HepG2 (cell line): ENCODE results near the gene ADCY10. TPM values are rescaled to one million over a fixed set of nuclear protein-coding genes. Genes with fewer than 3 reads are reported as not detected.
A peak's percentile ranks its signal among the peaks of the same experiment; 100 is the strongest.

Experiments
- ATAC-seq: fragments of 200-7000 bp; cut with Tn5 transposase; 3 replicates; pipeline ENCODE4 v1.9.1; 2020; ENCODE audit warnings: mild to moderate bottlenecking, moderate library complexity
- BruUV-seq: library from RNA; stranded (reverse); fragments of 400-500 nt; replicated peaks from 2 replicates; lab custom pipeline; 2021; lab: Mats Ljungman, UMichigan
- CTCF ChIA-PET: fragments of 300-600 bp; formaldehyde crosslinking; extraction: SDS; loops from one replicate; lab custom pipeline; 2021; ENCODE audit warnings: low total read pairs, inconsistent platforms, low intra/inter-chr PET ratio; lab: Yijun Ruan, JAX
- POLR2A ChIA-PET: fragments of 350-600 bp; sonication (Branson Sonifier 250); formaldehyde crosslinking; loops from one replicate; lab custom pipeline; 2020; ENCODE audit warnings: antibody characterized with exemption, inconsistent platforms; lab: Yijun Ruan, JAX
- DNase-seq: peaks from one replicate; pipeline ENCODE4 v3.0.0-alpha.2; 2015; ENCODE audit warnings: low spot score
- FAIRE-seq: peaks from 3 replicates; lab custom pipeline; 2011; peaks lifted over from hg19 to GRCh38; lab: Jason Lieb, UNC
- H2AFZ ChIP-seq: one replicate; pipeline ENCODE4 v1.6.1; 2011; ENCODE audit warnings: low read length, inconsistent platforms
- H3K27ac ChIP-seq: fragments of 300-600 bp; 3 replicates; pipeline ENCODE4 v1.8.0; 2011; ENCODE audit warnings: mixed run types, mild to moderate bottlenecking, mixed read lengths, low read length, inconsistent platforms; ENCODE audit not compliant: insufficient read depth; ENCODE audit errors: extremely low read length
- H3K27me3 ChIP-seq, 2 experiments: fragments of 200-600 bp in 1 of 2; 2 replicates in 1 of 2; 3 replicates in 1 of 2; pipeline versions ENCODE4 v1.6.0 to v1.8.0; 2011; ENCODE audit warnings: low read length in 2 of 2, mild to moderate bottlenecking in 2 of 2, moderate library complexity in 2 of 2, inconsistent platforms in 1 of 2; ENCODE audit not compliant: insufficient read depth in 2 of 2, control insufficient read depth in 1 of 2
- H3K36me3 ChIP-seq, 2 experiments: fragments of 200-600 bp in 1 of 2; replicated peaks in 1 of 2; 2 replicates in 1 of 2; 3 replicates in 1 of 2; pipeline versions ENCODE4 v1.5.1 to v1.8.0; 2011; ENCODE audit warnings: low read length in 2 of 2, inconsistent platforms in 1 of 2; ENCODE audit not compliant: insufficient read depth in 2 of 2, control insufficient read depth in 1 of 2
- H3K4me1 ChIP-seq: 2 replicates; pipeline ENCODE4 v1.5.1; 2012; ENCODE audit warnings: low read length, inconsistent platforms; ENCODE audit not compliant: insufficient read depth
- H3K4me2 ChIP-seq: 2 replicates; pipeline ENCODE4 v1.6.0; 2011; ENCODE audit warnings: low read depth, low read length, inconsistent platforms
- H3K4me3 ChIP-seq, 3 experiments: fragments of 200-600 bp in 1 of 3; sonication (generic), shearing (Covaris generic) in 1 of 3; replicated peaks in 1 of 3; 2 replicates each; pipeline ENCODE4 v1.5.1; 2011 to 2016; ENCODE audit warnings: low read length in 3 of 3, inconsistent platforms in 2 of 3, low read depth in 2 of 3, mild to moderate bottlenecking in 2 of 3, control low read depth in 1 of 3, mixed read lengths in 1 of 3; ENCODE audit not compliant: insufficient read depth in 1 of 3
- H3K79me2 ChIP-seq: one replicate; pipeline ENCODE4 v1.6.1; 2011; ENCODE audit warnings: low read length, inconsistent platforms; ENCODE audit not compliant: insufficient read depth
- H3K9ac ChIP-seq: 2 replicates; pipeline ENCODE4 v1.6.0; 2011; ENCODE audit warnings: mild to moderate bottlenecking, low read depth, low read length, inconsistent platforms; ENCODE audit not compliant: insufficient read depth
- H3K9me3 ChIP-seq: 2 replicates; pipeline ENCODE4 v1.5.1; 2012; ENCODE audit warnings: mild to moderate bottlenecking, low read length
- H4K20me1 ChIP-seq: 2 replicates; pipeline ENCODE4 v1.6.0; 2011; ENCODE audit warnings: inconsistent platforms, mild to moderate bottlenecking, low read length, moderate library complexity; ENCODE audit not compliant: insufficient read depth
- CREM ChIP-seq, 2 experiments: sonication (generic) in 1 of 2; formaldehyde crosslinking in 1 of 2; IDR thresholded peaks; 2 replicates each; pipeline versions ENCODE4 v1.4.0 to v1.6.1; 2016 to 2020; ENCODE audit warnings: antibody characterized with exemption in 1 of 2, mild to moderate bottlenecking in 1 of 2, missing genetic modification reagents in 1 of 2
- DPF2 ChIP-seq: sonication (generic); formaldehyde crosslinking; IDR thresholded peaks from 2 replicates; pipeline ENCODE4 v1.4.0; 2020; ENCODE audit warnings: mild to moderate bottlenecking, low read depth, missing genetic modification reagents, borderline replicate concordance
- HDAC1 ChIP-seq: sonication (generic); formaldehyde crosslinking; IDR thresholded peaks from 2 replicates; pipeline ENCODE4 v1.5.1; 2020; ENCODE audit warnings: mild to moderate bottlenecking, missing genetic modification reagents
- HMG20B ChIP-seq: conservative IDR thresholded peaks from 2 replicates; pipeline ENCODE4 v1.6.1; 2016; ENCODE audit warnings: missing genetic modification reagents, missing compliant biosample characterization
- IRX3 ChIP-seq: sonication (generic); formaldehyde crosslinking; IDR thresholded peaks from 2 replicates; pipeline ENCODE4 v1.8.1; 2023; ENCODE audit warnings: mild to moderate bottlenecking, low read depth, missing genetic modification reagents, borderline replicate concordance
- MBNL3 ChIP-seq: fragments of 250-450 bp; sonication (Bioruptor Pico); conservative IDR thresholded peaks from 2 replicates; pipeline ENCODE4 v1.8.0; 2022; ENCODE audit warnings: mild to moderate bottlenecking, inconsistent platforms
- RBFOX2 ChIP-seq: fragments of 200-400 bp; formaldehyde crosslinking; IDR thresholded peaks from 2 replicates; pipeline ENCODE4 v1.6.1; 2017; ENCODE audit warnings: low read depth, mild to moderate bottlenecking, low read length
- RFXANK ChIP-seq: IDR thresholded peaks from 2 replicates; pipeline ENCODE4 v1.6.1; 2016
- SALL2 ChIP-seq: sonication (generic); formaldehyde crosslinking; IDR thresholded peaks from 2 replicates; pipeline ENCODE4 v1.8.1; 2023; ENCODE audit warnings: mild to moderate bottlenecking, missing genetic modification reagents, inconsistent platforms
- TAF15 ChIP-seq: fragments of 200-400 bp; formaldehyde crosslinking; IDR thresholded peaks from one replicate; pipeline ENCODE4 v1.6.1; 2018; ENCODE audit warnings: mild to moderate bottlenecking, low read depth, low read length; ENCODE audit not compliant: poor library complexity, severe bottlenecking
- ZNF260 ChIP-seq: sonication (generic); formaldehyde crosslinking; IDR thresholded peaks from 2 replicates; pipeline ENCODE4 v1.4.0; 2020; ENCODE audit warnings: missing genetic modification reagents, low read depth, mild to moderate bottlenecking, borderline replicate concordance
- ZNF317 ChIP-seq: sonication (generic); formaldehyde crosslinking; IDR thresholded peaks from 2 replicates; pipeline ENCODE4 v1.5.0; 2020; ENCODE audit warnings: mild to moderate bottlenecking, missing genetic modification reagents
- ZNF713 ChIP-seq: sonication (generic); formaldehyde crosslinking; IDR thresholded peaks from 2 replicates; pipeline ENCODE4 v1.4.0; 2020; ENCODE audit warnings: mild to moderate bottlenecking, missing genetic modification reagents
- WGBS: methylation state at CpG from one replicate; pipeline ENCODE4 v1.1.6; 2017; ENCODE audit warnings: low lambda C conversion rate; 5-methylcytosine and 5-hydroxymethylcytosine counted together
- in situ Hi-C: cut with HindIII; loops from 2 replicates; pipeline ENCODE4 v1.10.0; 2017; ENCODE audit warnings: low pct_unique_long_range_greater_than_20kb; ENCODE audit not compliant: extremely low pct_ligation_motif_present
- intact Hi-C: fragments of 100-400 bp; cut with micrococcal nuclease; formaldehyde crosslinking; loops from one replicate; pipeline ENCODE4 v1.10.0; 2022; ENCODE audit not compliant: unreplicated experiment
- polyA plus RNA-seq, 8 experiments: library from polyadenylated mRNA; depleted of rRNA in 3 of 8; stranded (reverse) in 7 of 8; unstranded in 1 of 8; fragments of >200 nt; fragmentation: Illumina TruSeq in 4 of 8; extraction: Trizol in 4 of 8; gene quantifications; 2 replicates each; pipeline versions ENCODE4 v1.2.1 to v1.2.3, GENCODE V29; 2011 to 2016; ENCODE audit warnings: low read depth in 4 of 8, missing spikeins in 1 of 8, mixed read lengths in 1 of 8; ENCODE audit not compliant: insufficient read depth in 1 of 8
- total RNA-seq, 5 experiments: library from RNA; depleted of rRNA; stranded (reverse); fragments of >200 nt; fragmentation: Illumina TruSeq; extraction: Trizol; gene quantifications; 2 replicates each; pipeline ENCODE4 v1.2.3, GENCODE V29; 2016; ENCODE audit warnings: low read depth in 1 of 5
- TF ChIP-seq, protein P1 (sequence below): sonication (generic); formaldehyde crosslinking; IDR thresholded peaks from 2 replicates; pipeline ENCODE4 v1.4.0; 2020; ENCODE audit warnings: missing genetic modification reagents, mild to moderate bottlenecking, borderline replicate concordance
- TF ChIP-seq, protein P2 (sequence below): sonication (generic); formaldehyde crosslinking; IDR thresholded peaks from 2 replicates; pipeline ENCODE4 v1.8.0; 2022; ENCODE audit warnings: mild to moderate bottlenecking, missing genetic modification reagents; ENCODE audit not compliant: insufficient replicate concordance

The ADCY10 gene
- total and polyA plus RNA-seq, 2 of the 13 experiments (the other 11 are each of a cell fraction or from before 2014, with no cell fraction given): 0.02 to 0.03 TPM

DNA sequence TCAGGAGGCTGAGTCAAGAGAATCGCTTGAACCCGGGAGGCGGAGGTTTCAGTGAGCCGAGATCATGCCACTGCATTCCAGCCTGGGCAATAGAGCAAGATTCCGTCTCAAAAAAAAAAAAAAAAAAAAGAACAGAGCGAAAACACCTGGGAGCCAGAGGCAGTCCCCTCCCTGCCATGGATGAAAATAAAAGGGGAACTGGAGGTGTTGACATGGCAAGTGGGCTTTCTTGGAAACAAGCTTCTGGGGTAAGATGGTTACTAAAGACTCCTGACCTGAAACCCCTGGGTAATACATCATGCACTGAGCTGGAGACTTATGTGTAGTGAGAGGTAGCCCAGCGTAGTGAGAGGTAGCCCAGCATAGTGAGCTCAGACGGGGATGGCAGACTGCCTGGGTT is 31.6 kb downstream of the ADCY10 start (continued):
- TF ChIP-seq MBNL3 (CRISPR knock-in tag) (no peak), RFXANK (CRISPR knock-in tag) (no peak), HDAC1 (no peak), ZNF713 (CRISPR knock-in tag) (no peak)
- TF ChIP-seq, protein P1, sequence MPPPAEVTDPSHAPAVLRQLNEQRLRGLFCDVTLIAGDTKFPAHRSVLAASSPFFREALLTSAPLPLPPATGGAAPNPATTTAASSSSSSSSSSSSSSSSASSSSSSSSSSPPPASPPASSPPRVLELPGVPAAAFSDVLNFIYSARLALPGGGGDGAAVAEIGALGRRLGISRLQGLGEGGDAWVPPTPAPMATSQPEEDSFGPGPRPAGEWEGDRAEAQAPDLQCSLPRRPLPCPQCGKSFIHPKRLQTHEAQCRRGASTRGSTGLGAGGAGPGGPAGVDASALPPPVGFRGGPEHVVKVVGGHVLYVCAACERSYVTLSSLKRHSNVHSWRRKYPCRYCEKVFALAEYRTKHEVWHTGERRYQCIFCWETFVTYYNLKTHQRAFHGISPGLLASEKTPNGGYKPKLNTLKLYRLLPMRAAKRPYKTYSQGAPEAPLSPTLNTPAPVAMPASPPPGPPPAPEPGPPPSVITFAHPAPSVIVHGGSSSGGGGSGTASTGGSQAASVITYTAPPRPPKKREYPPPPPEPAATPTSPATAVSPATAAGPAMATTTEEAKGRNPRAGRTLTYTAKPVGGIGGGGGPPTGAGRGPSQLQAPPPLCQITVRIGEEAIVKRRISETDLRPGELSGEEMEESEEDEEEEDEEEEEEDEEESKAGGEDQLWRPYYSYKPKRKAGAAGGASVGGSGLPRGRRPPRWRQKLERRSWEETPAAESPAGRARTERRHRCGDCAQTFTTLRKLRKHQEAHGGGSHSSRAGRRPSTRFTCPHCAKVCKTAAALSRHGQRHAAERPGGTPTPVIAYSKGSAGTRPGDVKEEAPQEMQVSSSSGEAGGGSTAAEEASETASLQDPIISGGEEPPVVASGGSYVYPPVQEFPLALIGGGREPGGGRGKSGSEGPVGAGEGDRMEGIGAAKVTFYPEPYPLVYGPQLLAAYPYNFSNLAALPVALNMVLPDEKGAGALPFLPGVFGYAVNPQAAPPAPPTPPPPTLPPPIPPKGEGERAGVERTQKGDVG (CRISPR knock-in tag): no peak
- TF ChIP-seq, protein P2, sequence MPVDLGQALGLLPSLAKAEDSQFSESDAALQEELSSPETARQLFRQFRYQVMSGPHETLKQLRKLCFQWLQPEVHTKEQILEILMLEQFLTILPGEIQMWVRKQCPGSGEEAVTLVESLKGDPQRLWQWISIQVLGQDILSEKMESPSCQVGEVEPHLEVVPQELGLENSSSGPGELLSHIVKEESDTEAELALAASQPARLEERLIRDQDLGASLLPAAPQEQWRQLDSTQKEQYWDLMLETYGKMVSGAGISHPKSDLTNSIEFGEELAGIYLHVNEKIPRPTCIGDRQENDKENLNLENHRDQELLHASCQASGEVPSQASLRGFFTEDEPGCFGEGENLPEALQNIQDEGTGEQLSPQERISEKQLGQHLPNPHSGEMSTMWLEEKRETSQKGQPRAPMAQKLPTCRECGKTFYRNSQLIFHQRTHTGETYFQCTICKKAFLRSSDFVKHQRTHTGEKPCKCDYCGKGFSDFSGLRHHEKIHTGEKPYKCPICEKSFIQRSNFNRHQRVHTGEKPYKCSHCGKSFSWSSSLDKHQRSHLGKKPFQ (CRISPR knock-in tag): no peak

DNA sequence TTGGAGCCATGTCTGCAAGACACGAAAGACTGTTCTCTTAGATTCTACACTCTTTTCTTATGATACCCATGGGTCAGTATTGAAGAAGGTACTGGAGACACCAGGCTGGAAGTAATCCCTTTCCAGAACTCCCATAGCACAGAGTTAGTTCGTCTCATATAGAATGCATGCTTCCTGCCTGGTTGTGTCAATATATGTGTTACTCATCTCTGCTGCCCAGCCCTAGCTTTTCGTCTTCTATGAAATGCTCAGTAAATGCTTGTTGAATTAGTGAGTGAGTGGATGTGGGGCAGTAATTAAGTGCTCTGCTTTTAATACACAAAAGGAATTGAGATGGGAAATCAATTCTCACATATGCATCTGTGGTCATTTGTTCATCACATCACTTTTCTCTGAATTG is 32.1 kb downstream of the ADCY10 start:
- no peak overlapping the region for H3K4me3 ChIP-seq
- no peaks in the 10 kb centered on the region for H4K20me1 ChIP-seq
- in situ Hi-C loops (no loop called here), intact Hi-C loops (no loop called here)
- BruUV-seq: no TSS peak
- POLR2A ChIA-PET: no interaction called here
- CTCF ChIA-PET: no interaction called here
- H3K9me3 ChIP-seq: no peaks in the 10 kb centered on the region
- no peaks in the 10 kb centered on the region for H3K36me3 ChIP-seq
- no peak overlapping the region for H2AFZ ChIP-seq
- no peak overlapping the region for H3K27ac ChIP-seq
- no peak overlapping the region for H3K9ac ChIP-seq
- H3K4me1 ChIP-seq: peaks cover 22% of the 10 kb centered on the region
- FAIRE-seq (no peak), DNase-seq (peak; percentile 10), ATAC-seq (peak; percentile 48; the same call in 1 of the 3 replicates)
- WGBS: 28% methylated on average over 3 of the region's 3 CpGs
- H3K4me2 ChIP-seq: no peak overlapping the region
- H3K79me2 ChIP-seq: no peaks in the 10 kb centered on the region
- TF ChIP-seq ZNF260 (CRISPR knock-in tag) (no peak), HMG20B (CRISPR knock-in tag) (no peak), IRX3 (CRISPR knock-in tag) (no peak), DPF2 (CRISPR knock-in tag) (no peak), CREM (IDR thresholded peaks at IDR 0.05) (no peak), CREM (CRISPR knock-in tag; IDR thresholded peaks at IDR 0.05) (no peak), ZNF317 (no peak), RBFOX2 (no peak), SALL2 (CRISPR knock-in tag) (no peak), TAF15 (no peak)
- H3K27me3 ChIP-seq: no peaks in the 10 kb centered on the region
